Left lung (tissue), 10 donors: ENCODE data around the gene SH3BP1. TPM values are rescaled to one million over a fixed set of nuclear protein-coding genes. Genes with fewer than 3 reads are reported as not detected.

Experiments used
- ATAC-seq: fragments of 200-7000 bp; cut with Tn5 transposase; one replicate; pipeline ENCODE4 v1.9.1; 2020; ENCODE audit warnings: moderate library complexity
- DNase-seq, 4 donors: peaks; one replicate each; pipeline ENCODE4 v3.0.0-alpha.2; 2013 to 2020
- H3K27ac ChIP-seq, 2 donors: fragments of 200-600 bp; sonication (generic) in 1 of 2; one replicate each; pipeline versions ENCODE4 v1.5.0 to v1.8.0; 2020 to 2021
- H3K27me3 ChIP-seq, 2 donors: fragments of 200-600 bp; sonication (generic) in 1 of 2; one replicate each; pipeline versions ENCODE4 v1.5.0 to v1.8.0; 2020 to 2021
- H3K36me3 ChIP-seq, 2 donors: fragments of 200-600 bp; sonication (generic) in 1 of 2; one replicate each; pipeline versions ENCODE4 v1.5.0 to v1.8.0; 2020 to 2021
- H3K4me1 ChIP-seq, 2 donors: fragments of 200-600 bp; one replicate each; pipeline ENCODE4 v1.8.0; 2021
- H3K4me3 ChIP-seq, 2 donors: fragments of 200-600 bp; sonication (generic) in 1 of 2; one replicate each; pipeline versions ENCODE4 v1.5.0 to v1.8.0; 2020 to 2021; ENCODE audit warnings: mild to moderate bottlenecking in 1 of 2
- H3K9me3 ChIP-seq, 2 donors: fragments of 200-600 bp; sonication (generic) in 1 of 2; one replicate each; pipeline versions ENCODE4 v1.5.0 to v1.8.0; 2020 to 2021
- CTCF ChIP-seq, 2 donors: fragments of 200-600 bp; sonication (generic) in 1 of 2; IDR thresholded peaks; one replicate each; pipeline versions ENCODE4 v1.5.0 to v1.8.0; 2021; ENCODE audit warnings: antibody characterized with exemption in 2 of 2
- intact Hi-C, 2 donors: fragments of 100-400 bp; cut with DNase I; formaldehyde crosslinking; loops; one replicate each; pipeline versions ENCODE4 v1.11.2 to v1.14.2; 2022
- polyA plus RNA-seq, 6 donors: library from polyadenylated mRNA; unstranded; fragments of 120-200 nt; gene quantifications; one replicate each; pipeline ENCODE4 v1.2.1, GENCODE V29; 2013; ENCODE audit not compliant: insufficient read length in 6 of 6
- total RNA-seq, 2 donors: library from RNA; stranded (reverse); fragmentation: NEBNext Ultra II Directional; extraction: Animal tissue kit (Norgen Biotek cat#: 25700); gene quantifications; one replicate each; pipeline ENCODE4 v1.2.1, GENCODE V29; 2021
- donor health status: DM: no; HTN: yes; CAD: no.
- donor health status: DM: no; HTN: no; CAD: no.

SH3BP1 gene
- total and polyA plus RNA-seq, 8 donors = 14.0 to 40.7 (median 27.7) TPM

GRCh38 chr22:37664249-37665101 lies 25.0 kb downstream of the SH3BP1 start:
- intact Hi-C loops = no loop called here
- peaks cover 11 to 31% of the 10 kb centered on the region in 2 donors for H3K4me1 ChIP-seq
- H3K9me3 ChIP-seq = no peaks in the 10 kb centered on the region
- no peak overlapping the region for H3K27ac ChIP-seq
- no peak for TF ChIP-seq CTCF (IDR thresholded peaks at IDR 0.05)
- no peak overlapping the region for H3K4me3 ChIP-seq
- peaks cover 0 to 16% of the 10 kb centered on the region in 2 donors for H3K36me3 ChIP-seq
- ATAC-seq (no peak), DNase-seq (no peak)
- H3K27me3 ChIP-seq = no peaks in the 10 kb centered on the region

- no peak for ATAC-seq
- Histone ChIP-seq H3K9me3 (no peaks in the 10 kb centered on the region), H3K4me3 (no peak overlapping the region), H3K4me1 (peaks cover 1 to 21% of the 10 kb centered on the region in 2 donors), H3K27me3 (no peaks in the 10 kb centered on the region), H3K36me3 (peaks cover 0 to 16% of the 10 kb centered on the region in 2 donors), H3K27ac (no peak overlapping the region)
- intact Hi-C loops = no loop called here
- no peak for DNase-seq
- TF ChIP-seq CTCF (IDR thresholded peaks at IDR 0.05) = no peak
These were observed 26.0 kb downstream of the SH3BP1 start for GRCh38 chr22:37665487-37665886.

- TF ChIP-seq CTCF (IDR thresholded peaks at IDR 0.05) = no peak
- peaks cover 3 to 19% of the 10 kb centered on the region in 2 donors for H3K4me1 ChIP-seq
- H3K4me3 ChIP-seq = no peak overlapping the region
- ATAC-seq = no peak
- H3K36me3 ChIP-seq = peaks cover 0 to 16% of the 10 kb centered on the region in 2 donors
- intact Hi-C loops = no loop called here
- no peak for DNase-seq
- H3K27ac ChIP-seq = no peak overlapping the region
- H3K27me3 ChIP-seq = no peaks in the 10 kb centered on the region
- no peaks in the 10 kb centered on the region for H3K9me3 ChIP-seq
These were observed 30.1 kb downstream of the SH3BP1 start for GRCh38 chr22:37669586-37669985.

GRCh38 chr22:37672206-37672919 lies 32.9 kb downstream of the SH3BP1 start:
- Histone ChIP-seq H3K4me3 (no peak overlapping the region), H3K9me3 (no peaks in the 10 kb centered on the region), H3K4me1 (peaks cover 10 to 47% of the 10 kb centered on the region in 2 donors), H3K27ac (no peak overlapping the region), H3K36me3 (no peaks in the 10 kb centered on the region), H3K27me3 (no peaks in the 10 kb centered on the region)
- ATAC-seq (no peak), DNase-seq (no peak)
- intact Hi-C loops = no loop called here
- no peak for TF ChIP-seq CTCF (IDR thresholded peaks at IDR 0.05)

- TF ChIP-seq CTCF (IDR thresholded peaks at IDR 0.05) = no peak
- Histone ChIP-seq H3K4me3 (no peak overlapping the region), H3K9me3 (no peaks in the 10 kb centered on the region), H3K27ac (no peak overlapping the region), H3K4me1 (peaks cover 10 to 53% of the 10 kb centered on the region in 2 donors), H3K27me3 (no peaks in the 10 kb centered on the region), H3K36me3 (peaks cover 0 to 5% of the 10 kb centered on the region in 2 donors)
- ATAC-seq = no peak
- DNase-seq = no peak
- intact Hi-C loops = no loop called here
These were observed 33.5 kb downstream of the SH3BP1 start for GRCh38 chr22:37672920-37673455.
